ENCODE measurements around the gene SCG5. TPM values are rescaled to one million over a fixed set of nuclear protein-coding genes. Genes with fewer than 3 reads are reported as not detected.

SCG5 gene
- total RNA-seq, 1 experiment from 2014 or later: 23.9 TPM

DNA sequence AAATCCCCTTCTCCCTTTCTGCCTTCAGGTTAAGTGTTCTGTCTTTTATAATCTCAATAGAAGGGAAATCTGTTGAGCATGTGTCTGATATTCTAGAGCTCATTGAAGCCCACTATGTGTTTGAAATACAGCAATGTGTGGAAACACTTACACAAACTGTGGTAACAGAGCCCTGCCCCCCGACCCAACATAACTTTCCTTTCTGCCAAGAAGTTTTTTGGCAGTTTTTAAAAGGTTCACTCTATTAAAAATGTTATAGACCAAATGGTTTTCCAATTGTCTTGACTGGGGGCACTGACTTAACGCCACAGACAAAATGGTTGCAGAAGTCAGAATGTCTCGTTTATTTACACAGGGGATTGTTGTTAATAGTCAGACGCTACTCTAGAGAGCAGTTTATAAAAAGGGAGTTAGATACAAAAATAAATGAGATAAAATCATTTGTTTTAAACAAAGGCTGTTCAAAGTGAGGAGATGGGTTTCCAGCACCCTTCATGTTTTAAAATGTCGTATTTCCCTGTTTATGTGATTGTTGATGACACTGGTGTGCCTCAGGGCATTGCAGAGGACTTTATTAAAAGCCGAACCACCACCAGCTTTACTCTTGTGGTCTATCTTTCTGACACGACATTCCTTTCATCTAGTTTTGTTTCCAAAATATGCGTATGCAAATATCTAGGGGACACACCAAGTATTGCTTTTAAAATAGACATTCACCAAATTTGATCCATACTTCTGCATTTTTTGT lies 49.6 kb downstream of the SCG5 start:
- WGBS (ENCODE audit: extremely low coverage, insufficient read length, low lambda C conversion rate): no CpG with 5 or more reads among the region's 8 CpGs
- H3K27ac Mint-ChIP-seq: no peak overlapping the region
- H3K4me1 Mint-ChIP-seq: peaks cover 7 to 13% of the 10 kb centered on the region in 2 experiments; a peak in 3 of 4 replicates
- H4K91ac ChIP-seq (ENCODE audit: insufficient read length, low read depth, low read length): no peak overlapping the region
- H3K79me1 ChIP-seq (ENCODE audit: insufficient read depth, low read depth, low read length, poor library complexity, severe bottlenecking): no peaks in the 10 kb centered on the region
- no peak overlapping the region for H4K5ac ChIP-seq (ENCODE audit: insufficient read length, low read depth, low read length)
- H2BK20ac ChIP-seq (ENCODE audit: low read depth, low read length, poor library complexity, severe bottlenecking): no peak overlapping the region
- no peaks in the 10 kb centered on the region for H3K23me2 ChIP-seq (ENCODE audit: insufficient read length, low read depth, low read length, poor library complexity, severe bottlenecking)
- H3K23ac ChIP-seq (ENCODE audit: insufficient read length, low read depth, low read length): no peak overlapping the region
- H3K4me2 ChIP-seq (ENCODE audit: insufficient read depth, insufficient read length, low read length): no peak overlapping the region
- no peak overlapping the region for H3K14ac ChIP-seq (ENCODE audit: insufficient read depth, low read length)
- no peak overlapping the region for H2BK5ac ChIP-seq (ENCODE audit: insufficient read length, low read length)
- no peak overlapping the region for H2AFZ ChIP-seq (ENCODE audit: low read length)
- peaks cover 2 to 9% (median 5%) of the 10 kb centered on the region in 3 experiments; a peak in 6 of 7 replicates for H3K36me3 Mint-ChIP-seq (ENCODE audit: insufficient read depth in 1 of 3, low read depth in 3 of 3)
- H2BK15ac ChIP-seq (ENCODE audit: low read depth, low read length): no peak overlapping the region
- H3K18ac ChIP-seq (ENCODE audit: insufficient read length, low read depth, low read length): no peak overlapping the region
- H3T11ph ChIP-seq (ENCODE audit: low read length): no peak overlapping the region
- H4K8ac ChIP-seq (replicated peaks; ENCODE audit: insufficient read length, low read depth, low read length): no peak overlapping the region
- no peak overlapping the region for H2BK12ac ChIP-seq (ENCODE audit: insufficient read length, low read depth, low read length)
- no peak overlapping the region for H2BK120ac ChIP-seq (ENCODE audit: low read depth, low read length, poor library complexity, severe bottlenecking)
- H3K4ac ChIP-seq (ENCODE audit: low read depth, low read length): no peak overlapping the region
- H3K27ac ChIP-seq (ENCODE audit: insufficient read length, low read depth, low read length): no peak overlapping the region
- no peaks in the 10 kb centered on the region for H4K20me1 ChIP-seq (ENCODE audit: control insufficient read depth, insufficient read depth, insufficient read length)
- no peak overlapping the region for H3K9ac ChIP-seq (ENCODE audit: extremely low read depth, insufficient read length, low read length)
- no peaks in the 10 kb centered on the region for H3K9me3 ChIP-seq (ENCODE audit: control insufficient read depth, low read depth, low read length)
- no peak for DNase-seq
- H3K56ac ChIP-seq (ENCODE audit: insufficient read length, low read depth, low read length): no peak overlapping the region
- TF ChIP-seq, protein P1, sequence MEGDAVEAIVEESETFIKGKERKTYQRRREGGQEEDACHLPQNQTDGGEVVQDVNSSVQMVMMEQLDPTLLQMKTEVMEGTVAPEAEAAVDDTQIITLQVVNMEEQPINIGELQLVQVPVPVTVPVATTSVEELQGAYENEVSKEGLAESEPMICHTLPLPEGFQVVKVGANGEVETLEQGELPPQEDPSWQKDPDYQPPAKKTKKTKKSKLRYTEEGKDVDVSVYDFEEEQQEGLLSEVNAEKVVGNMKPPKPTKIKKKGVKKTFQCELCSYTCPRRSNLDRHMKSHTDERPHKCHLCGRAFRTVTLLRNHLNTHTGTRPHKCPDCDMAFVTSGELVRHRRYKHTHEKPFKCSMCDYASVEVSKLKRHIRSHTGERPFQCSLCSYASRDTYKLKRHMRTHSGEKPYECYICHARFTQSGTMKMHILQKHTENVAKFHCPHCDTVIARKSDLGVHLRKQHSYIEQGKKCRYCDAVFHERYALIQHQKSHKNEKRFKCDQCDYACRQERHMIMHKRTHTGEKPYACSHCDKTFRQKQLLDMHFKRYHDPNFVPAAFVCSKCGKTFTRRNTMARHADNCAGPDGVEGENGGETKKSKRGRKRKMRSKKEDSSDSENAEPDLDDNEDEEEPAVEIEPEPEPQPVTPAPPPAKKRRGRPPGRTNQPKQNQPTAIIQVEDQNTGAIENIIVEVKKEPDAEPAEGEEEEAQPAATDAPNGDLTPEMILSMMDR (conservative IDR thresholded peaks at IDR 0.05): no peak
- H3K4me3 Mint-ChIP-seq: no peak overlapping the region
- H3K27me3 Mint-ChIP-seq (ENCODE audit: low read depth): no peaks in the 10 kb centered on the region; the same call in 1 of the 2 replicates
- no peak overlapping the region for H2AK5ac ChIP-seq (ENCODE audit: insufficient read length, low read length)
- no peaks in the 10 kb centered on the region for H3K79me2 ChIP-seq (ENCODE audit: insufficient read depth, low read length)
- no peaks in the 10 kb centered on the region for H3K27me3 ChIP-seq (ENCODE audit: insufficient read depth, low read length)
- H3K9me3 Mint-ChIP-seq: no peaks in the 10 kb centered on the region
- peaks cover 3% of the 10 kb centered on the region; the same call in 1 of the 2 replicates for H3K4me1 ChIP-seq (ENCODE audit: insufficient read depth, low read length)

All from H9 (cell line).